H1 (cell line): Measurements from ENCODE around the gene MACROH2A1. TPM values are rescaled to one million over a fixed set of nuclear protein-coding genes. Genes with fewer than 3 reads are reported as not detected.

Source experiments
- CTCF ChIA-PET: fragments of 300-600 bp; sonication (Branson Sonifier 250); formaldehyde crosslinking; loops from one replicate; lab custom pipeline; 2021; ENCODE audit not compliant: partially characterized antibody; lab: Charles Lee
- POLR2A ChIA-PET: fragments of 300-600 bp; sonication (Branson Sonifier 250); formaldehyde crosslinking; loops from one replicate; lab custom pipeline; 2021; ENCODE audit warnings: inconsistent platforms; ENCODE audit not compliant: partially characterized antibody; lab: Charles Lee
- DNase-seq, 2 experiments: peaks; one replicate each; pipeline versions ENCODE4 v3.0.0 to v3.0.0-alpha.2; 2010 to 2022; ENCODE audit warnings: low spot score in 2 of 2, low read depth in 1 of 2, mixed read lengths in 1 of 2
- FAIRE-seq: peaks from 2 replicates; lab custom pipeline; 2011; peaks lifted over from hg19 to GRCh38; lab: Jason Lieb, UNC
- H2AFZ ChIP-seq: 2 replicates; pipeline ENCODE4 v1.8.1; 2012; ENCODE audit warnings: low read length, inconsistent platforms
- H2AK5ac ChIP-seq: 2 replicates; pipeline ENCODE4 v1.6.1; 2013; ENCODE audit warnings: low read depth, low read length
- H2BK120ac ChIP-seq: replicated peaks from 2 replicates; pipeline ENCODE3; 2013; ENCODE audit warnings: low read depth, low read length, inconsistent platforms
- H2BK12ac ChIP-seq: 2 replicates; pipeline ENCODE4 v1.6.1; 2013; ENCODE audit warnings: low read depth, low read length
- H2BK15ac ChIP-seq: 2 replicates; pipeline ENCODE4 v1.6.1; 2013; ENCODE audit warnings: low read length
- H2BK20ac ChIP-seq: 2 replicates; pipeline ENCODE4 v1.6.1; 2013; ENCODE audit warnings: low read length
- H2BK5ac ChIP-seq: 2 replicates; pipeline ENCODE4 v1.6.1; 2013; ENCODE audit warnings: low read depth, low read length
- H3K14ac ChIP-seq: 2 replicates; pipeline ENCODE4 v1.6.1; 2013; ENCODE audit warnings: inconsistent platforms; ENCODE audit not compliant: insufficient read length
- H3K18ac ChIP-seq: 2 replicates; pipeline ENCODE4 v1.6.1; 2013; ENCODE audit warnings: low read length; ENCODE audit errors: extremely low read depth
- H3K23ac ChIP-seq: 2 replicates; pipeline ENCODE4 v1.6.1; 2013; ENCODE audit warnings: inconsistent platforms; ENCODE audit not compliant: insufficient read length
- H3K23me2 ChIP-seq: 2 replicates; pipeline ENCODE4 v1.6.1; 2013; ENCODE audit warnings: low read depth, low read length
- H3K27ac ChIP-seq: 2 replicates; pipeline ENCODE4 v1.6.1; 2011; ENCODE audit warnings: low read depth, low read length, inconsistent platforms
- H3K27me3 ChIP-seq, 4 experiments: replicated peaks in 1 of 4; 1 replicate in 1 of 4; 2 replicates in 3 of 4; pipeline versions ENCODE4 v1.6.1 to v1.8.1; 2011 to 2013; ENCODE audit warnings: low read length in 3 of 4, mild to moderate bottlenecking in 3 of 4, inconsistent platforms in 2 of 4, mixed read lengths in 2 of 4, moderate library complexity in 1 of 4; ENCODE audit not compliant: control insufficient read depth in 3 of 4, insufficient read depth in 3 of 4; ENCODE audit errors: extremely low read depth in 1 of 4
- H3K36me3 ChIP-seq, 4 experiments: 2 replicates each; pipeline versions ENCODE4 v1.6.1 to v1.8.1; 2011 to 2013; ENCODE audit warnings: mild to moderate bottlenecking in 4 of 4, low read length in 3 of 4, moderate library complexity in 2 of 4, control low read depth in 1 of 4, inconsistent platforms in 1 of 4; ENCODE audit not compliant: insufficient read depth in 4 of 4, control insufficient read depth in 2 of 4
- H3K4ac ChIP-seq: replicated peaks from 2 replicates; pipeline ENCODE3; 2013; ENCODE audit warnings: low read length, low read depth, mixed read lengths, inconsistent platforms; ENCODE audit not compliant: insufficient read length
- H3K4me1 ChIP-seq, 4 experiments: replicated peaks in 1 of 4; 1 replicate in 1 of 4; 2 replicates in 3 of 4; pipeline versions ENCODE4 v1.6.1 to v1.8.1; 2011 to 2013; ENCODE audit warnings: low read length in 3 of 4, inconsistent platforms in 2 of 4, mixed read lengths in 1 of 4; ENCODE audit not compliant: insufficient read depth in 4 of 4, control insufficient read depth in 3 of 4
- H3K4me2 ChIP-seq, 2 experiments: 2 replicates each; pipeline versions ENCODE4 v1.6.1 to v1.8.1; 2011 to 2013; ENCODE audit warnings: low read depth in 2 of 2, low read length in 2 of 2, control low read depth in 1 of 2, inconsistent platforms in 1 of 2, mild to moderate bottlenecking in 1 of 2; ENCODE audit not compliant: insufficient read depth in 1 of 2
- H3K4me3 ChIP-seq, 4 experiments: fragments of 200-600, 300-600 bp in 1 of 4; sonication (generic), shearing (Covaris generic), sonication (Bioruptor Twin) in 1 of 4; 2 replicates each; pipeline versions ENCODE4 v1.5.1 to v1.8.1; 2011 to 2016; ENCODE audit warnings: low read length in 4 of 4, low read depth in 3 of 4, control low read depth in 2 of 4, inconsistent platforms in 2 of 4, mild to moderate bottlenecking in 2 of 4, mixed read lengths in 1 of 4, moderate library complexity in 1 of 4; ENCODE audit not compliant: insufficient read depth in 2 of 4; ENCODE audit errors: extremely low read depth in 1 of 4
- H3K56ac ChIP-seq: replicated peaks from 2 replicates; pipeline ENCODE3; 2013; ENCODE audit warnings: low read depth, mild to moderate bottlenecking, mixed read lengths, low read length, inconsistent platforms; ENCODE audit not compliant: insufficient read length
- H3K79me1 ChIP-seq: 2 replicates; pipeline ENCODE4 v1.6.1; 2013; ENCODE audit warnings: low read depth, low read length, control low read depth
- H3K79me2 ChIP-seq, 2 experiments: 2 replicates each; pipeline versions ENCODE4 v1.6.1 to v1.8.1; 2012 to 2013; ENCODE audit warnings: low read length in 2 of 2, mild to moderate bottlenecking in 2 of 2, inconsistent platforms in 1 of 2; ENCODE audit not compliant: insufficient read depth in 2 of 2, control insufficient read depth in 1 of 2
- H3K9ac ChIP-seq, 4 experiments: replicated peaks in 1 of 4; 1 replicate in 1 of 4; 2 replicates in 3 of 4; pipeline versions ENCODE4 v1.6.1 to v1.8.1; 2011 to 2013; ENCODE audit warnings: low read depth in 3 of 4, low read length in 3 of 4, control low read depth in 2 of 4, mild to moderate bottlenecking in 2 of 4, moderate library complexity in 2 of 4, inconsistent platforms in 1 of 4; ENCODE audit errors: extremely low read depth in 1 of 4
- H3K9me3 ChIP-seq, 2 experiments: 2 replicates each; pipeline versions ENCODE4 v1.6.1 to v1.8.1; 2012 to 2013; ENCODE audit warnings: mild to moderate bottlenecking in 2 of 2, moderate library complexity in 2 of 2, control low read depth in 1 of 2, inconsistent platforms in 1 of 2, low read depth in 1 of 2, low read length in 1 of 2, mixed read lengths in 1 of 2; ENCODE audit not compliant: insufficient read depth in 2 of 2
- H4K20me1 ChIP-seq, 2 experiments: replicated peaks in 1 of 2; 2 replicates each; pipeline versions ENCODE3 to v1.8.1; 2011 to 2013; ENCODE audit warnings: inconsistent platforms in 2 of 2, low read length in 2 of 2, mild to moderate bottlenecking in 1 of 2; ENCODE audit not compliant: insufficient read depth in 2 of 2, control insufficient read depth in 1 of 2
- H4K5ac ChIP-seq: 2 replicates; pipeline ENCODE4 v1.6.1; 2013; ENCODE audit warnings: low read length, low read depth, mixed read lengths, inconsistent platforms; ENCODE audit not compliant: insufficient read length
- H4K8ac ChIP-seq: 2 replicates; pipeline ENCODE4 v1.8.0; 2013; ENCODE audit warnings: mild to moderate bottlenecking, moderate library complexity, low read length, inconsistent platforms; ENCODE audit not compliant: insufficient read depth; ENCODE audit errors: extremely low read depth
- H4K91ac ChIP-seq: replicated peaks from 2 replicates; pipeline ENCODE3; 2013; ENCODE audit warnings: low read length, mixed read lengths, inconsistent platforms; ENCODE audit not compliant: insufficient read length
- HDAC2 ChIP-seq, 2 experiments: fragments of 300-600 bp in 1 of 2; sonication (generic) in 1 of 2; IDR thresholded peaks; 2 replicates each; pipeline ENCODE4 v1.6.1; 2011 to 2012; ENCODE audit warnings: low read depth in 2 of 2, low read length in 2 of 2, mild to moderate bottlenecking in 2 of 2, moderate library complexity in 2 of 2, borderline replicate concordance in 1 of 2, inconsistent platforms in 1 of 2
- JUN ChIP-seq: IDR thresholded peaks from 2 replicates; pipeline ENCODE4 v1.6.1; 2011; ENCODE audit warnings: low read depth, mild to moderate bottlenecking, improper control_type of control experiment, low read length
- MAX ChIP-seq: IDR thresholded peaks from 2 replicates; pipeline ENCODE4 v1.6.1; 2012; ENCODE audit warnings: inconsistent platforms
- POLR2AphosphoS5 ChIP-seq: IDR thresholded peaks from 2 replicates; pipeline ENCODE4 v1.6.1; 2011; ENCODE audit warnings: low read depth, low read length
- SIX5 ChIP-seq: IDR thresholded peaks from 2 replicates; pipeline ENCODE4 v1.6.1; 2011; ENCODE audit warnings: mild to moderate bottlenecking, low read depth, low read length
- WGBS, 2 experiments: shearing (Covaris generic) in 1 of 2; methylation state at CpG; one replicate each; pipeline versions ENCODE4 v1.1.6 to v1.1.7; 2013 to 2015; ENCODE audit warnings: low lambda C conversion rate in 2 of 2, mixed read lengths in 2 of 2, inconsistent platforms in 1 of 2, low coverage in 1 of 2, missing lambda C conversion rate in 1 of 2; ENCODE audit not compliant: insufficient replicate concordance in 2 of 2, insufficient coverage in 1 of 2, insufficient read length in 1 of 2; ENCODE audit errors: extremely low coverage in 1 of 2, missing lambda C conversion rate in 1 of 2; 5-methylcytosine and 5-hydroxymethylcytosine counted together
- polyA plus RNA-seq, 7 experiments: library from polyadenylated mRNA; depleted of rRNA in 3 of 7; stranded (reverse) in 5 of 7; unstranded in 2 of 7; fragments of >200 nt in 5 of 7; fragments of 200-250 nt in 2 of 7; gene quantifications; 1 replicate in 5 of 7; 2 replicates in 1 of 7; 4 replicates in 1 of 7; pipeline versions ENCODE4 v1.2.1 to v1.2.3, GENCODE V29; 2011 to 2013; ENCODE audit warnings: missing spikeins in 2 of 7, mixed read lengths in 2 of 7
- total RNA-seq: library from RNA; stranded (reverse); fragmentation: NEBNext Ultra II Directional; extraction: Animal tissue kit (Norgen Biotek cat#: 25700); gene quantifications from 2 replicates; pipeline ENCODE4 v1.2.1, GENCODE V29; 2021

The MACROH2A1 gene
- total and polyA plus RNA-seq, 2 of the 8 experiments (the other 6 are each of a cell fraction or from before 2014, with no cell fraction given), result 60.0 to 92.3 TPM

GRCh38 chr5:135434591-135435466, 35.8 kb upstream of the MACROH2A1 start:
- no peaks in the 10 kb centered on the region; a peak in 1 of 7 replicates for H3K4me1 ChIP-seq
- 91% methylated on average over 24 of the region's 24 CpGs; no CpG with 5 or more reads in 1 of the 2 experiments for WGBS, 2 experiments
- ChIA-PET CTCF (interaction anchor here (1.2 to 19.4 kb wide), 5 partner anchors 10 to 396 kb away, joined by 3 to 264 read pairs (median 4); no protein-coding TSS in a partner anchor), POLR2A (no interaction called here)
- no peak overlapping the region for H2BK5ac ChIP-seq
- no peaks in the 10 kb centered on the region for H4K20me1 ChIP-seq
- H3K79me2 ChIP-seq, result no peaks in the 10 kb centered on the region
- no peak overlapping the region for H3K4me2 ChIP-seq
- no peak overlapping the region for H3K9ac ChIP-seq
- FAIRE-seq (no peak), DNase-seq (peak in 1 of 2 experiments; percentile 28)
- no peak overlapping the region for H2AFZ ChIP-seq
- H3K27ac ChIP-seq, result no peak overlapping the region
- H2BK20ac ChIP-seq, result no peak overlapping the region
- H3K36me3 ChIP-seq, result no peaks in the 10 kb centered on the region
- H3K4me3 ChIP-seq, result no peak overlapping the region
- H4K5ac ChIP-seq, result no peak overlapping the region
- no peak overlapping the region for H4K8ac ChIP-seq
- H3K23me2 ChIP-seq, result no peaks in the 10 kb centered on the region
- no peak overlapping the region for H2BK120ac ChIP-seq
- H3K9me3 ChIP-seq, result no peaks in the 10 kb centered on the region
- H3K56ac ChIP-seq, result no peak overlapping the region
- no peak overlapping the region for H3K14ac ChIP-seq
- TF ChIP-seq HDAC2 (IDR thresholded peaks at IDR 0.05; ENCODE audit: borderline replicate concordance in 1 of 2, low read depth in 2 of 2, low read length in 2 of 2) (no peak), SIX5 (no peak), MAX (no peak), POLR2AphosphoS5 (no peak), JUN (no peak)
- no peak overlapping the region for H2BK12ac ChIP-seq
- no peak overlapping the region for H2AK5ac ChIP-seq
- H3K79me1 ChIP-seq, result no peaks in the 10 kb centered on the region
- H3K27me3 ChIP-seq, result no peaks in the 10 kb centered on the region
- H2BK15ac ChIP-seq, result no peak overlapping the region
- H3K4ac ChIP-seq, result no peak overlapping the region
- no peak overlapping the region for H4K91ac ChIP-seq
- no peak overlapping the region for H3K23ac ChIP-seq
- H3K18ac ChIP-seq, result no peak overlapping the region
